ENCODE measurements around the gene ABCC6. TPM values are rescaled to one million over a fixed set of nuclear protein-coding genes. Genes with fewer than 3 reads are reported as not detected.

ABCC6 gene
- total and polyA plus RNA-seq, 2 of the 4 experiments (the other 2 are of a cell fraction) = 0.36 to 1.3 TPM

DNA sequence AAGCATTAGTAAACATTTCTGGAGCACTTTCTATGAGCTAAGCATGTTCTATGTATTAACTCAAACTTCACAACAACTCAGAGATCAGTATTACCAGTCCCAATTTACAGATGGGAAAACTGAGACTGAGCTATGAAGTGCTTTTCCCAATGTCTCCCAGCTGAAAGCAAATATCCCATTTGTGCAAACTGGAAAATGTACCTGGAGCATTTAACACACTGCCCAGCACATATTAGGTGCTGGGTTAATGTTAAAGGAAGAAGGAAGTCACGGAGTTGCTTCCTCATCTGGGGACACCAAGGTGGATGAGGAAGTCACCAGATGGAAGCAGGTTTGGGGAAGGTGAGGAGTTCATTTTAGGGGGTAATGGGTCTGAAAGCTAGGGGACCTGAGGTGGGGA is 66.1 kb downstream of the ABCC6 start:
- no peak overlapping the region for H2AK5ac ChIP-seq (ENCODE audit: low read depth, low read length)
- intact Hi-C loops (cut with micrococcal nuclease) (no loop called here), dilution Hi-C loops (cut with HindIII; ENCODE audit: low sequenced_read_pairs, unreplicated experiment) (no loop called here), in situ Hi-C loops (cut with MboI; ENCODE audit: low sequenced_read_pairs) (no loop called here)
- H3K14ac ChIP-seq (replicated peaks; ENCODE audit: low read depth, low read length) = no peak overlapping the region
- H3K36me3 ChIP-seq (ENCODE audit: control insufficient read depth, insufficient read depth, low read length) = peaks cover 3% of the 10 kb centered on the region; the same call in 1 of the 2 replicates
- H3K4me3 ChIP-seq (ENCODE audit: insufficient read depth, low read depth, low read length) = no peak overlapping the region
- TF ChIP-seq, protein P1, sequence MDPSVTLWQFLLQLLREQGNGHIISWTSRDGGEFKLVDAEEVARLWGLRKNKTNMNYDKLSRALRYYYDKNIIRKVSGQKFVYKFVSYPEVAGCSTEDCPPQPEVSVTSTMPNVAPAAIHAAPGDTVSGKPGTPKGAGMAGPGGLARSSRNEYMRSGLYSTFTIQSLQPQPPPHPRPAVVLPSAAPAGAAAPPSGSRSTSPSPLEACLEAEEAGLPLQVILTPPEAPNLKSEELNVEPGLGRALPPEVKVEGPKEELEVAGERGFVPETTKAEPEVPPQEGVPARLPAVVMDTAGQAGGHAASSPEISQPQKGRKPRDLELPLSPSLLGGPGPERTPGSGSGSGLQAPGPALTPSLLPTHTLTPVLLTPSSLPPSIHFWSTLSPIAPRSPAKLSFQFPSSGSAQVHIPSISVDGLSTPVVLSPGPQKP (IDR thresholded peaks at IDR 0.05; ENCODE audit: borderline replicate concordance, low read depth, low read length) = no peak
- TF ChIP-seq NFE2L2 (IDR thresholded peaks at IDR 0.05; ENCODE audit: low read depth, low read length) (no peak), RCOR1 (IDR thresholded peaks at IDR 0.05; ENCODE audit: insufficient replicate concordance, low read length) (no peak), BHLHE40 (IDR thresholded peaks at IDR 0.05; ENCODE audit: low read depth, low read length) (no peak), FOS (IDR thresholded peaks at IDR 0.05; ENCODE audit: low read depth, low read length) (no peak), CHD1 (IDR thresholded peaks at IDR 0.05; ENCODE audit: low read depth, low read length) (no peak), POLR2A (IDR thresholded peaks at IDR 0.05; ENCODE audit: low read depth, low read length) (no peak), SMC3 (IDR thresholded peaks at IDR 0.05; ENCODE audit: low read depth, low read length) (no peak), CEBPB (IDR thresholded peaks at IDR 0.05; ENCODE audit: low read depth, low read length) (no peak), MXI1 (IDR thresholded peaks at IDR 0.05; ENCODE audit: borderline replicate concordance, low read depth, low read length) (no peak), MAZ (IDR thresholded peaks at IDR 0.05; ENCODE audit: borderline replicate concordance, low read depth, low read length) (no peak), MAFK (IDR thresholded peaks at IDR 0.05; ENCODE audit: low read depth, low read length) (no peak), RFX5 (IDR thresholded peaks at IDR 0.05; ENCODE audit: low read depth, low read length) (no peak), RAD21 (IDR thresholded peaks at IDR 0.05; ENCODE audit: low read length) (no peak)
- TF ChIP-seq, protein P2, sequence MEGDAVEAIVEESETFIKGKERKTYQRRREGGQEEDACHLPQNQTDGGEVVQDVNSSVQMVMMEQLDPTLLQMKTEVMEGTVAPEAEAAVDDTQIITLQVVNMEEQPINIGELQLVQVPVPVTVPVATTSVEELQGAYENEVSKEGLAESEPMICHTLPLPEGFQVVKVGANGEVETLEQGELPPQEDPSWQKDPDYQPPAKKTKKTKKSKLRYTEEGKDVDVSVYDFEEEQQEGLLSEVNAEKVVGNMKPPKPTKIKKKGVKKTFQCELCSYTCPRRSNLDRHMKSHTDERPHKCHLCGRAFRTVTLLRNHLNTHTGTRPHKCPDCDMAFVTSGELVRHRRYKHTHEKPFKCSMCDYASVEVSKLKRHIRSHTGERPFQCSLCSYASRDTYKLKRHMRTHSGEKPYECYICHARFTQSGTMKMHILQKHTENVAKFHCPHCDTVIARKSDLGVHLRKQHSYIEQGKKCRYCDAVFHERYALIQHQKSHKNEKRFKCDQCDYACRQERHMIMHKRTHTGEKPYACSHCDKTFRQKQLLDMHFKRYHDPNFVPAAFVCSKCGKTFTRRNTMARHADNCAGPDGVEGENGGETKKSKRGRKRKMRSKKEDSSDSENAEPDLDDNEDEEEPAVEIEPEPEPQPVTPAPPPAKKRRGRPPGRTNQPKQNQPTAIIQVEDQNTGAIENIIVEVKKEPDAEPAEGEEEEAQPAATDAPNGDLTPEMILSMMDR (conservative IDR thresholded peaks at IDR 0.05; ENCODE audit: low read depth, low read length) = no peak
- TF ChIP-seq, protein P3, sequence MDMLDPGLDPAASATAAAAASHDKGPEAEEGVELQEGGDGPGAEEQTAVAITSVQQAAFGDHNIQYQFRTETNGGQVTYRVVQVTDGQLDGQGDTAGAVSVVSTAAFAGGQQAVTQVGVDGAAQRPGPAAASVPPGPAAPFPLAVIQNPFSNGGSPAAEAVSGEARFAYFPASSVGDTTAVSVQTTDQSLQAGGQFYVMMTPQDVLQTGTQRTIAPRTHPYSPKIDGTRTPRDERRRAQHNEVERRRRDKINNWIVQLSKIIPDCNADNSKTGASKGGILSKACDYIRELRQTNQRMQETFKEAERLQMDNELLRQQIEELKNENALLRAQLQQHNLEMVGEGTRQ (IDR thresholded peaks at IDR 0.05; ENCODE audit: low read depth, low read length) = no peak
- H3K9me1 ChIP-seq (ENCODE audit: insufficient read depth, low read length) = no peaks in the 10 kb centered on the region
- H3K9ac ChIP-seq (ENCODE audit: low read depth, low read length) = no peak overlapping the region
- H4K20me1 ChIP-seq (ENCODE audit: insufficient read depth, low read length) = no peaks in the 10 kb centered on the region; the same call in 1 of the 2 replicates
- no peak overlapping the region for H3K27ac ChIP-seq (ENCODE audit: insufficient read depth, low read length)
- BruUV-seq (replicated peaks) = no TSS peak
- no peaks in the 10 kb centered on the region for H3K4me1 ChIP-seq (ENCODE audit: control insufficient read depth, insufficient read depth, low read length)
- no peak for DNase-seq
- ChIA-PET POLR2A (ENCODE audit: unreplicated experiment) (no interaction called here), CTCF (interaction anchor here (0.7 kb wide), 1 partner anchor 31 kb away, joined by 3 read pairs; no protein-coding TSS in a partner anchor)
- H3K4me2 ChIP-seq (ENCODE audit: low read depth, low read length) = no peak overlapping the region
- no peak overlapping the region for H2AFZ ChIP-seq (replicated peaks; ENCODE audit: low read length, poor library complexity)
- no peak overlapping the region for H2BK15ac ChIP-seq (ENCODE audit: low read depth, low read length)
- no peaks in the 10 kb centered on the region for H3K79me1 ChIP-seq (ENCODE audit: low read depth in 1 of 2, low read length in 2 of 2)
- no peak overlapping the region for H2BK20ac ChIP-seq (ENCODE audit: low read depth, low read length)
- WGBS, 2 experiments (ENCODE audit: extremely low coverage in 2 of 2, insufficient read length in 1 of 2) = no CpG with 5 or more reads among the region's 1 CpG
- peaks cover 17% of the 10 kb centered on the region for H3K9me3 ChIP-seq (ENCODE audit: control insufficient read depth, insufficient read depth, low read length)
- H4K8ac ChIP-seq (ENCODE audit: low read depth in 2 of 2, low read length in 2 of 2) = no peak overlapping the region
- H3K27me3 ChIP-seq (ENCODE audit: control insufficient read depth, insufficient read depth, low read length) = no peaks in the 10 kb centered on the region
- no peak overlapping the region for H4K91ac ChIP-seq (ENCODE audit: insufficient read depth, low read depth, low read length)
- no peak overlapping the region for H3K4ac ChIP-seq (ENCODE audit: low read depth, low read length)
- no peak overlapping the region for H3K18ac ChIP-seq (ENCODE audit: low read depth, low read length)
- H2AK9ac ChIP-seq (replicated peaks; ENCODE audit: low read depth, low read length, poor library complexity) = no peak overlapping the region
- no peak overlapping the region for H4K5ac ChIP-seq (ENCODE audit: low read depth, low read length)
- no peak overlapping the region for H2BK120ac ChIP-seq (ENCODE audit: low read depth, low read length)
- H3K23ac ChIP-seq (ENCODE audit: low read depth, low read length) = no peak overlapping the region
- no peak for ATAC-seq (ENCODE audit: low read depth)
- no peak overlapping the region for H2BK5ac ChIP-seq (ENCODE audit: low read depth, low read length, poor library complexity, severe bottlenecking)
- no peak overlapping the region for H3K56ac ChIP-seq (ENCODE audit: extremely low read depth, insufficient read depth, low read length)

Data from IMR-90 (cell line).